Skin epidermis (tissue), 12 donors: ENCODE data around the gene FCHSD2.
"Not testable (repeated sequence)": the region's sequence is repeated elsewhere in the genome, so short reads cannot be mapped to it uniquely, and the experiment has no call there.

Experiments used
- H3K27ac ChIP-seq, 21 experiments: fragments of 200-600 bp; sonication (generic) in 11 of 21; one replicate each; pipeline ENCODE4 v1.5.0; 2020; ENCODE audit warnings: mild to moderate bottlenecking in 3 of 21, inconsistent platforms in 2 of 21, moderate library complexity in 2 of 21
- H3K4me3 ChIP-seq, 7 experiments: fragments of 200-600 bp; sonication (generic) in 2 of 7; one replicate each; pipeline ENCODE4 v1.5.0; 2020; ENCODE audit warnings: inconsistent platforms in 2 of 7, mild to moderate bottlenecking in 2 of 7, moderate library complexity in 1 of 7

Gene FCHSD2

DNA sequence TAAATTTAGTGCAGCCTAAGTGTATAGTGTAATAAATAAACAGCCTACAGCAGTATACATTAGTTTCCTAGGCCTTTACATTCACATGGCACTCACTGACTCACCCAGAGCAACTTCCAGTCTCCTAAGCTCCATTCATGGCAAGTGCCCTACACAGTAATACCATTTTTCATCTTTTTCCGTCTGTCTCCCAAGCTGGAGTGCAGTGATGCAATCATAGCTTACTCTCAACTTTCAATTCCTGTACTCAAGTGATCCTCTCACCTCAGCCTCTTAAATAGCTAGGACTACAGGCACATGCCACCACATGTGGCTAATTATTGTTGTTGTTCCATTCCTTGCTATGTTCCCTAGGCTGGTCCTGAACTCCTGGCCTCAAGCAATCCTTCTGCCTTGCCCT is 54.4 kb downstream of the FCHSD2 start:
- no peak overlapping the region for H3K4me3 ChIP-seq
- H3K27ac ChIP-seq: peak overlapping the region in 1 of 21 experiments; percentile 32

DNA sequence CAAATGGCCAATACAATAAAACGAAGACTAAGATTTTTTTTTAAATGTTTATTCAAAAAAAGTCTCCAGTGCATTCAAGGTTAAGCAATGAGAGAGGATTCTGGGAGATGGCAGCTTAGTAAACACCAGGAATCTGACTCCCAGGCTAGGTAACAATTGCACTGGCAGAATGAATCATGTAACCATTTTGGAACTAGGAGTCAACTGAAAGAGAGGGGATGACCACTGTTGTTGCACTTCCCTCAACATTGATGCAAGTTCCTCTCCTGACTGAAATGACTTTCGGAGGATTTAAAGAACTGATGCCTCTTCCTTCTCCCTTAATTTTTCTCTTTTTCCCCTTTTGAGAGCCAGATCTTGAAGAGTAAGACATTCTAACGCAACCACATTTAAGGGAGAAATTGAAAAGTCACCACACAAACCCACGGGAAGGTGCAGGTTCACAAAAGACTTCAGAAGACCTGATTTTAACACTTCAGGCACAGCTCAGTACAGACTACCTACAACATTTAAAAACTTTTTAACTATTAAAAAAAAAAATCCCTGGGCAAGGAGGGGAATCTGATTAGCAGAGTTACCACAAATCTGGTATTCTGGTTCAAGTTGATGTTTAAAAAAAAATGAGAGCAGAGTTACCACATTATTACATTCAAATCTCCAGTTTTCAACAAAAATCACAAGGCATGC is 56.8 kb downstream of the FCHSD2 start:
- Histone ChIP-seq H3K4me3 (no peak overlapping the region), H3K27ac (peak overlapping the region in 1 of 21 experiments; percentile 55)

- H3K4me3 ChIP-seq: no peak overlapping the region
- H3K27ac ChIP-seq: no peak overlapping the region
Observed at GRCh38 chr11:73078631-73079030, 63.5 kb downstream of the FCHSD2 start.

DNA sequence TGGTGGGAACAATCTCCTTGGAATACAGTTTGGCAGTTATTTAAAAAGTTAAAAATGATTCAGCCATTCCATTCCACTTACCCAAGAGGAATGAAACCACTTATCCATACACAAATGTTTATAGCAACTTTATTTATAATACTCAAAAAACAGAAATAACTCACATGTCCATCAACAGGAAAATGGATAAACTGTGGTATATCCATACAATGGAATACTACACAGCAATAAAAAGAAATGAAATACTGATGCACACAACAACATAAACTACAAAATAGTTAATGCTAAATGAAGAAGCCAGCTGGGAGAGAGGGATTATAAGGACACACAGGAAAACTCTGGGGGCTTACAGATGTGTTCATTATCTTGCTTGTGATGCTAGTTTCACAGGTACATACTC is 64.7 kb downstream of the FCHSD2 start:
- H3K27ac ChIP-seq: no peak overlapping the region

DNA sequence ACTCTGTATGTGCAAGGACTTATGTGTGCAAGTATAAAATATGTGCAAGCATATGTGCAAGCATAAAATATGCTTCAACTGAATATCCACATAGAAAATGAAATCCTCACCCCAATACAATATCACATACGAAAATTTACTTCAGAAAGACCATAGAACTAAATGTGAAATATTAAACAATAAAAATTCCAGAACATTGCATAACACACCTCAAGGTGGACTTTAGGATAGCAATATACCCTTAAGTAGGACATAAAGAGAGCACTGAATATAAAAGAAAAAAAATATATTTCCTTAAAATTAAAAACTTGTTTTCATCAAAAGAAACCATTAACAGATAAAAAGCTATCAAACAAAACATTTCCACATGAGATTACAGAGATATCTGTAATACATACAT is 67.8 kb downstream of the FCHSD2 start:
- Histone ChIP-seq H3K27ac (no peak overlapping the region), H3K4me3 (no peak overlapping the region)

More for the DNA sequence above, 64.7 kb downstream of the FCHSD2 start:
- H3K4me3 ChIP-seq: no peak overlapping the region

DNA sequence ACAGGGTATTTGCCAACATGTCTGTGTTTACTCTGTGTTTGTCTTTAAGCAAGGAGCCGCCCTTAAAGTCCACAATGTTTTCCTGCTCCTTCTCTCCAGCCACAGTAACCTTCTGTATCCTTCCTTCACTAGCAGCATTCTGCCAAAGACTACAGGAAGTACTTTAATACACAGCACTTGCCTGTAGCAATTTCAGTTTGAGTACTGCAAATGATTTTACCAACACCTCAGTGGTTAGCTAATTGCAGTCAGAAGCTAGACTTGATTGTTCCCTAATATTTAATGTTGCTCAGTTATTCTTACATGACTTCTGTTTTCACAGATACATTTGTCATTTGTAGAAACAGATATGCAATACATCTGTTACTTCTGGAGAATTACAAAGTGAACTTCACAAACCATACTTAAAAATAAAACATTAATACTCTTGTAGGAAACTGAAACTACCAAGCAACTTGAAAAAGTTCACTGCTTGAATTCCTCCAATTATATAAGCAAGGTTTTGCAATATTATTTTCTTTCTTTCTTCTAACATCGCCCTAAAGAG is 69.1 kb downstream of the FCHSD2 start:
- H3K27ac ChIP-seq: peak overlapping the region in 14 of 21 experiments; percentile 13 to 66 (median 36)
- H3K4me3 ChIP-seq: no peak overlapping the region

DNA sequence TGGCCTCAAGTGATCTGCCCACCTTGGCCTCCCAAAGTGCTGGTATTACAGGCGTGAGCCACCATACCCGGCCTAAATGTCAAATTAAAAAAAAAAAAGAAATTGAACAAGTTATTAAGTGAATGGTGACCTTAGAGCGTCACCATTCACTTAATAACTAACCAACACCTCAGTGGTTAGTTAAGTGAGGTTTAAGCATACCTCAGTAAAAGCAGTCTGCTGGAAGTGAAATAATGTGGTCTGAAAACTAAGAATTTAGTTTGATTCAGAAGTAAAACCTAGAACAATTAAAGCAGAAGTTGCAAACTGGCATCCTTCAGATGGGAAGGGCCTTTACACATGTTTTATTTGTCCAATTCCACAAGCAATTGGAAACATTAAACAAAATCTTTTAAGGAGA is 71.5 kb downstream of the FCHSD2 start:
- Histone ChIP-seq H3K27ac (peak overlapping the region in 1 of 21 experiments; percentile 9), H3K4me3 (no peak overlapping the region)

DNA sequence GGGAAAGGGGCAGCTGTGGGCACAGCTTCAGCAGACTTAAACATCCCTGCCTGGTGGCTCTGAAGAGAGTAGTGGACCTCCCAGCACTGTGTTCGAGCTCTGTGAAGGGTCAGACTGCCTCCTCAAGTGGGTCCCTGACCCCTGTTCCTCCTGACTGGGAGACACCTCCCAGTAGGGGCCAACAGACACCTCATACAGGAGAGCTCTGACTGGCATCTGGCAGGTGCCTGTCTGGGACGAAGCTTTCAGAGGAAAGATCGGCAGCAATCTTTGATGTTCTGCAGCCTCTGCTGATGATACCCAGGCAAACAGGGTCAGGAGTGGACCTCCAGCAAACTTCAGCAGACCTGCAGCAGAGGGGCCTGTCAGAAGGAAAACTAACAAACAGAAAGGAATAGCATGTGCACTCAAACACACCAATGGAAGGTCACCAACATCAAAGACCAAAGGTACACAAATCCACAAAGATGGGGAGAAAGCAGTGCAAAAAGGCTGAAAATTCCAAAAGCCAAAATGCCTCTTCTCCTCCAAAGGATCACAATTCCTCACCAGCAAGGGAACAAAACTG is 80.2 kb downstream of the FCHSD2 start:
- peak overlapping the region in 1 of 21 experiments; percentile 38 for H3K27ac ChIP-seq
- not testable (repeated sequence) for H3K4me3 ChIP-seq

- Histone ChIP-seq H3K4me3 (peak overlapping the region in 1 of 7 experiments; percentile 15), H3K27ac (peak overlapping the region in 1 of 21 experiments; percentile 38)
Observed at GRCh38 chr11:73061434-73061833, 80.7 kb downstream of the FCHSD2 start.

DNA sequence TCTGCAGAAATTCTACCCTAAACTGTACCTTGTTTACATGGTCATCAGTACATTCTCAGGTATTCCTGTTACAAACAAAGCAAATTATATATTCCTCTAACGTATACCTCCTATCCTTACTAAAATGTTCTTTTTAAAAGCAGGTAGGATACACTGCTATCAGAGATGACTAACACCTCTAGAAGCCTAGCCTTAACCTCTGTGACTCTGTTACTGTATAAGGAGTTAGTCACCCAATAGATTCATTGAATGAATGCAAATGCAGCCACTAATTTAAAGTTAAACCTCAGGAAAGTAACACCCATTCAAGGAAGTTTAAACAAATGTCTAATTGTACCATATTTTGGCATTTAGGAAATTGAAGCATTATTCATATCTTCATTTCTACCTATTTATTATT is 82.2 kb downstream of the FCHSD2 start:
- Histone ChIP-seq H3K4me3 (no peak overlapping the region), H3K27ac (no peak overlapping the region)

DNA sequence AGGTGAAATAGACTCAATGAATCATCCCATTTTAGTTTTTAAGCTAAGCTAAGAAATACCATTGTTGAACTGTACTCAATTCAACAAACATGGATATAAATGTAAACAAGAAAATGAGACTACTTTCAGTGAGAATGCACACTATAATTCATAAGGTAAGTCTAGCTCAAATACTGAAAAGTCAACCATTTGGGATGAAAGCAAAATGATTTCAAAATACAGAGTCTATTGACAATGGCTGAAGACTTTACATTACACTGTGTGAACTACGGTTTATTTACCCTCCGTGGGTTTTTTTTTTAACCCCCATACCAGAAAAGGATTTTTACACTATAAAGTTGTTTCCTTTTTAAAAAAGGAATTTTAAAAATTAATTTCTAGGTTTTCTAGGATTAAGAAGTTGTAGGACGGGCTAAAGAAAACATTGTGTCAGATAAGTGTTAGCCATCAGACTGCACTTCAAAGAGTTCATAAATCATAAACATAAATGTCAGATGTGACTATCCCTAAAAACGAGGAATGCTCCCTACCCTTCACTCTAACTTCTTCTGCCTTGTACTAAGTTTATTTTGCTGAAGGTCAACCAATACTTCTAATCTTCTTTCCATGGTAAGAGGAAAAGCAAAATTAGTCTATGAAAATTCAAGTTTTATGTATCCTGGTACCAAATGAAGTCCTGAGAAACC is 83.0 kb downstream of the FCHSD2 start:
- no peak overlapping the region for H3K4me3 ChIP-seq
- no peak overlapping the region for H3K27ac ChIP-seq

GRCh38 chr11:73055655-73056354 is 86.3 kb downstream of the FCHSD2 start:
- no peak overlapping the region for H3K4me3 ChIP-seq
- no peak overlapping the region for H3K27ac ChIP-seq

DNA sequence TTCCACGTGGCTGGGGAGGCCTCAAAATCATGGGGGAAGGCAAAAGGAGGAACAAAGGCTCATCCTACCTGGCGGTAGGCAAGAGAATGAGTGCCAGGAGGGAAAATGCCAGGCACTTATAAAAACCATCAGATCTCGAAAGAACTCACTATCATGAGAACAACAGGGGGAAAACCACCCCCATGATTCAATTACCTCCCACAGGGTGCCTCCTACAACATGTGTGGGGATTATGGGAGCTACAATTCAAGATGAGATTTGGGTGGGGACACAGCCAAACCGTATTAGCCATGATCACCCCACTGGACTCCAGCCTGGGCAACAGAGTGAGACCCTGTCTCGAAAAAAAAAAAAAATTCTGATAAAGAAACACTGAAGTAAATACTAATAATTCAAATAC is 87.1 kb downstream of the FCHSD2 start:
- Histone ChIP-seq H3K4me3 (no peak overlapping the region), H3K27ac (no peak overlapping the region)

DNA sequence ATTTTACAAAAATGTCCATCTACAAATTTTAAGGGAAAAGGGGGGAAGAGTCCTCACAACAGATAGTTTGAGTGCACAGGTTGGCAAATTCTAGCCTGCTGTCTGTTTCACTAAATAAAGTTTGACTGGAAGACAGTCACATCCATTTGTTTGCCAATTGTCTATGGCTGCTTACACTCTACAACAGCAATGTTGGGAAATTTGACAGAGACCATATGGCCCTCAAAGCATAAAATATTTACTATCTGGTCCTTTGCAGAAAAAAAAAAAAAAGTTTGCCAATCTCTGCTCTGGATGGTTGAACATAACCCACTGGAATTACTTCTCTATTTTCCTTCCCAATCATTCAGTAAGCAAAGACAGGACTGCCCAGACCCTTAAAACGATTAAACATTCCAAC is 88.2 kb downstream of the FCHSD2 start:
- Histone ChIP-seq H3K4me3 (no peak overlapping the region), H3K27ac (no peak overlapping the region)

DNA sequence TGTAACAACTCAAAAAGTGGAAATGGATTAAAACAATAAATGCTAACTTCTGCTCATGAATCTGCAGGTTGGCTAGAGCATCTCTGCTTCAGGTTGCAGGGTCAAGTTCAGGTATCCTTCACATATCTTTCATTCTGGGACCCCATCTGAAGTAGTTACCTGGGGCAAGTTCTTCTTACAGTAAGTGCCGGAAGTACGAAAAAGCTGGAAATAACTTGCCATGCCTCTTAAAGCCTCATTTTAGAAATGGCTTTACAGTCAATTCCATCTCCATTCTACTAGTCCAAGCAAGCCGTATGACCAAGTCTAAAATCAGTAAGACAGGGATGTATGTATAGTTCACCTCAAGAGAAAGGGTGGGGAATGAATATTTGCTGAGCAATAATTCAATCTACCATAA is 93.7 kb downstream of the FCHSD2 start:
- peak overlapping the region in 6 of 21 experiments; percentile 2 to 55 (median 28) for H3K27ac ChIP-seq

DNA sequence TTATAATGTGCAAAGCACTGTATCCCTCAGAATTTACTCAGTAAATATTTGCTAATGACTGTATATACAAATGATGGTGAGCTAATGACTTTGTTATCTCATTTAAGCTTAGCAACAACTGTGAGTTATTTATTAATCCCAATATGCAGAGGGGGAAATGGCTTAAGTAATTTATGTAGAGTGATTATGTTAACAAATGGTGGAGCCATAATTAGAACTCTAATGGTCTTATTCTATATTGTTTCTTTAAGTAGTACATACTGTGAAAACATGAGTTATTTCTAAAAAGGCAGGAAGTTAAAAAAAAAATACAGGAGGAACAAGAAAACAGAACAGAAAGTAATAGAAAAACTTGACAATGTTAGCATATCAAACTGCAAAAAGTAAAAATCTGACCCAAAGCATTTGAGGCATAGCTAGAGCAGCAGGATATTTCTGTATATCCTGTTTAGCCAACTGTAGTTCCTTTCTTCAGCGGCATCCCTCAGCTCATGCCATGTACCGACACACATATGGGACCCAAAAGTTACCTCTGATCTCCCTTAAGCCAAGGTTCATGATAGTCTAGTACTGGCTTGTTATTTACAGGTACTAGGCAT is 94.2 kb downstream of the FCHSD2 start:
- Histone ChIP-seq H3K27ac (peak overlapping the region in 7 of 21 experiments; percentile 2 to 77 (median 29)), H3K4me3 (no peak overlapping the region)

More for the DNA sequence above, 93.7 kb downstream of the FCHSD2 start:
- no peak overlapping the region for H3K4me3 ChIP-seq

GRCh38 chr11:73040046-73040445 is 102.1 kb downstream of the FCHSD2 start:
- no peak overlapping the region for H3K4me3 ChIP-seq
- H3K27ac ChIP-seq: no peak overlapping the region

DNA sequence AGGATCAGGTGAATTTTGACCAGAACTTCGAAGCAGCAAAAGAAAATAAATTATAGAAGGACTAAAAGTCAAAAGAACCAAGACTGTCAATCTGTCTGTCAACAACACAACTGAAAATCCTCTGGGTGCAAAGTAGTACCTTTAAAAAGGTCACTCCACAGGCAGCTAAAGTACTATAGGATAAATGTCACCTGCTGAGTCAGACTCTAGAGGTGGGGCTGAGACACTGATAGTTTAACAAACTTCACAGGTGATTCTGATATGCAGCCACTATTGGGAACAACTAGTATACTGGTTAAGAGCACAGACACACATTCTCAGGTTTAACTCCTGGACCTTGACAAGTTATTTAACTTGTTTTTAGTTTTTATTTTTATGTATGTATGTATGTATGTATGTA is 107.3 kb downstream of the FCHSD2 start:
- peak overlapping the region in 1 of 21 experiments; percentile 0 for H3K27ac ChIP-seq
- no peak overlapping the region for H3K4me3 ChIP-seq

DNA sequence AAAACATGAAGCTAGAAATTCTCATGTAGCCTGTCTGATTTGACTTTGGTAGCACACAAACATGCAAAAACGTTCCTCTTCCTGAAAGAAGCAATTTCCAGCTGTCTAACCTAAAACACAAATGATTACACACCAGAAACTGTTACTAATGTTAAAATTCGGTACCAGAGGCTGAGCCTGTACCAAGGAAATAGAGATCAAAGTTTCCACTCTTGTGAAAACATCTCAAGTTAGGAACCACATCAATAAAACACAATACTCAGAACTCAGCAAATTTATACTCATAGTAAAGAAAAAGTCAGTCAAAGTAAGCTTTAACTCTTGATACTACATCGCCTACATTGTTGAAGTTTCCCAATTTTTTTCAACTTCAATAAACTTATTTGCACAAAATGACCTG is 107.8 kb downstream of the FCHSD2 start:
- H3K4me3 ChIP-seq: no peak overlapping the region
- H3K27ac ChIP-seq: peak overlapping the region in 1 of 21 experiments; percentile 0

GRCh38 chr11:73030130-73030529 is 112.0 kb downstream of the FCHSD2 start:
- no peak overlapping the region for H3K4me3 ChIP-seq
- no peak overlapping the region for H3K27ac ChIP-seq
